Smooth muscle cell (in vitro differentiated cells): ENCODE results near the gene ADAMTS3. TPM values are rescaled to one million over a fixed set of nuclear protein-coding genes. Genes with fewer than 3 reads are reported as not detected.

Source experiments
- DNase-seq: peaks from one replicate; lab custom pipeline; 2025; ENCODE audit not compliant: unreplicated experiment; lab: John Stamatoyannopoulos, UW
- H2AFZ ChIP-seq: fragments of 200-600 bp; sonication (generic); 2 replicates; pipeline ENCODE4 v1.6.0; 2016; ENCODE audit warnings: antibody characterized with exemption, low read depth, mild to moderate bottlenecking
- H3F3A ChIP-seq: fragments of 200-600 bp; sonication (generic); 2 replicates; pipeline ENCODE4 v1.6.0; 2017; ENCODE audit warnings: antibody characterized with exemption, low read depth
- H3K27ac ChIP-seq: fragments of 200-600 bp; sonication (generic); 2 replicates; pipeline ENCODE4 v1.5.1; 2016; ENCODE audit warnings: low read depth, mild to moderate bottlenecking
- H3K27me3 ChIP-seq: fragments of 200-600 bp; sonication (generic); 2 replicates; pipeline ENCODE4 v1.6.1; 2016; ENCODE audit warnings: low read depth, mild to moderate bottlenecking
- H3K36me3 ChIP-seq: fragments of 200-600 bp; sonication (generic); 2 replicates; pipeline ENCODE4 v1.5.1; 2016; ENCODE audit warnings: low read depth
- H3K4me1 ChIP-seq: fragments of 200-600 bp; sonication (generic); 2 replicates; pipeline ENCODE4 v1.5.1; 2016; ENCODE audit warnings: low read depth
- H3K4me2 ChIP-seq: fragments of 200-600 bp; sonication (generic); 2 replicates; pipeline ENCODE4 v1.6.0; 2016; ENCODE audit warnings: mild to moderate bottlenecking
- H3K4me3 ChIP-seq: fragments of 200-600 bp; sonication (generic); 2 replicates; pipeline ENCODE4 v1.5.1; 2016; ENCODE audit warnings: mild to moderate bottlenecking
- H3K79me2 ChIP-seq: fragments of 200-600 bp; sonication (generic); 2 replicates; pipeline ENCODE4 v1.6.0; 2016; ENCODE audit warnings: low read depth, mild to moderate bottlenecking
- H3K9ac ChIP-seq: fragments of 200-600 bp; sonication (generic); 2 replicates; pipeline ENCODE4 v1.6.0; 2016; ENCODE audit warnings: low read depth
- H3K9me3 ChIP-seq: fragments of 200-600 bp; sonication (generic); replicated peaks from 2 replicates; pipeline ENCODE4 v1.5.1; 2016; ENCODE audit warnings: low read depth
- H4K20me1 ChIP-seq: fragments of 200-600 bp; sonication (generic); 2 replicates; pipeline ENCODE4 v1.6.0; 2016; ENCODE audit warnings: low read depth
- CTCF ChIP-seq: fragments of 200-600 bp; sonication (generic); IDR thresholded peaks from 2 replicates; pipeline ENCODE4 v1.5.1; 2017; ENCODE audit warnings: borderline replicate concordance, mild to moderate bottlenecking, antibody characterized with exemption; ENCODE audit not compliant: insufficient read depth, poor library complexity, severe bottlenecking
- WGBS: methylation state at CpG from one replicate; pipeline ENCODE4 v1.1.7; 2016; ENCODE audit warnings: low lambda C conversion rate; 5-methylcytosine and 5-hydroxymethylcytosine counted together
- polyA plus RNA-seq: library from polyadenylated mRNA; unstranded; fragments of >200 nt; fragmentation: Nextera tagmentation; extraction: Ambion mirVana; gene quantifications from 2 replicates; pipeline ENCODE4 v1.2.1, GENCODE V29; 2016
- total RNA-seq: library from RNA; depleted of rRNA; stranded (reverse); fragments of >200 nt; gene quantifications from 2 replicates; pipeline ENCODE4 v1.2.3, GENCODE V29; 2014

The ADAMTS3 gene
- total and polyA plus RNA-seq, 2 experiments from 2014 or later = 0.15 to 2.2 TPM

- H4K20me1 ChIP-seq = no peaks in the 10 kb centered on the region
- no peak overlapping the region for H2AFZ ChIP-seq
- no peaks in the 10 kb centered on the region for H3K79me2 ChIP-seq
- H3K36me3 ChIP-seq = no peaks in the 10 kb centered on the region
- no peak overlapping the region for H3K27ac ChIP-seq
- no peak for DNase-seq
- no peaks in the 10 kb centered on the region for H3K9me3 ChIP-seq
- H3K27me3 ChIP-seq = no peaks in the 10 kb centered on the region
- 95% methylated on average over 1 of the region's 1 CpG for WGBS
- no peak overlapping the region for H3K9ac ChIP-seq
- no peak for TF ChIP-seq CTCF
- H3F3A ChIP-seq = no peaks in the 10 kb centered on the region
- H3K4me3 ChIP-seq = no peak overlapping the region
- no peaks in the 10 kb centered on the region for H3K4me1 ChIP-seq
- no peak overlapping the region for H3K4me2 ChIP-seq
Measured at GRCh38 chr4:72440386-72440785, 128.6 kb downstream of the ADAMTS3 start.

GRCh38 chr4:72432975-72433374 lies 136.0 kb downstream of the ADAMTS3 start:
- no peaks in the 10 kb centered on the region for H3K36me3 ChIP-seq
- no peak overlapping the region for H3K9ac ChIP-seq
- H4K20me1 ChIP-seq = no peaks in the 10 kb centered on the region
- H2AFZ ChIP-seq = no peak overlapping the region
- H3F3A ChIP-seq = no peaks in the 10 kb centered on the region
- no peak for DNase-seq
- H3K27ac ChIP-seq = no peak overlapping the region
- TF ChIP-seq CTCF = no peak
- H3K4me3 ChIP-seq = no peak overlapping the region
- no peak overlapping the region for H3K4me2 ChIP-seq
- no peaks in the 10 kb centered on the region for H3K27me3 ChIP-seq
- 96% methylated on average over 2 of the region's 2 CpGs for WGBS
- no peaks in the 10 kb centered on the region for H3K9me3 ChIP-seq
- no peaks in the 10 kb centered on the region for H3K79me2 ChIP-seq
- no peaks in the 10 kb centered on the region for H3K4me1 ChIP-seq

GRCh38 chr4:72432282-72432681 lies 136.7 kb downstream of the ADAMTS3 start:
- no peak for DNase-seq
- Histone ChIP-seq H3K27ac (no peak overlapping the region), H3K4me3 (no peak overlapping the region), H3K9me3 (no peaks in the 10 kb centered on the region), H3F3A (no peaks in the 10 kb centered on the region), H3K79me2 (no peaks in the 10 kb centered on the region), H3K4me1 (no peaks in the 10 kb centered on the region), H2AFZ (no peak overlapping the region), H3K4me2 (no peak overlapping the region), H3K36me3 (no peaks in the 10 kb centered on the region), H3K9ac (no peak overlapping the region), H4K20me1 (no peaks in the 10 kb centered on the region), H3K27me3 (no peaks in the 10 kb centered on the region)
- TF ChIP-seq CTCF = no peak
- 68% methylated on average over 7 of the region's 7 CpGs for WGBS

- Histone ChIP-seq H3K27ac (no peak overlapping the region), H3K79me2 (no peaks in the 10 kb centered on the region), H3K9me3 (no peaks in the 10 kb centered on the region), H2AFZ (no peak overlapping the region), H3K4me1 (no peaks in the 10 kb centered on the region), H3K27me3 (no peaks in the 10 kb centered on the region), H3F3A (no peaks in the 10 kb centered on the region), H4K20me1 (no peaks in the 10 kb centered on the region), H3K4me3 (no peak overlapping the region), H3K4me2 (no peak overlapping the region), H3K9ac (no peak overlapping the region), H3K36me3 (no peaks in the 10 kb centered on the region)
- TF ChIP-seq CTCF = no peak
- WGBS = 91% methylated on average over 5 of the region's 5 CpGs
- no peak for DNase-seq
Measured at GRCh38 chr4:72430988-72431387, 138.0 kb downstream of the ADAMTS3 start.
